HEK293 (cell line): ENCODE results near the gene LEFTY1.

Experiments
- BCL11B ChIP-seq: fragments of 450-650 bp; formaldehyde crosslinking; IDR thresholded peaks from 2 replicates; pipeline ENCODE4 v1.5.1; 2016; ENCODE audit warnings: low read depth, missing biosample characterization, missing genetic modification characterization
- CTCF ChIP-seq: fragments of 450-650 bp; formaldehyde crosslinking; IDR thresholded peaks from 2 replicates; pipeline ENCODE4 v1.5.1; 2016; ENCODE audit warnings: missing biosample characterization, missing genetic modification characterization
- REST ChIP-seq: fragments of 450-650 bp; formaldehyde crosslinking; IDR thresholded peaks from 2 replicates; pipeline ENCODE4 v1.5.1; 2016; ENCODE audit warnings: missing biosample characterization, missing genetic modification characterization
- SALL2 ChIP-seq: fragments of 450-650 bp; formaldehyde crosslinking; IDR thresholded peaks from 2 replicates; pipeline ENCODE4 v1.5.0; 2017; ENCODE audit warnings: missing biosample characterization, mild to moderate bottlenecking, missing genetic modification characterization, borderline replicate concordance
- SETDB1 ChIP-seq: IDR thresholded peaks from one replicate; pipeline ENCODE4 v1.6.1; 2017; ENCODE audit warnings: mild to moderate bottlenecking, low read length, moderate library complexity, mixed read lengths; ENCODE audit not compliant: insufficient read length
- TCF7L2 ChIP-seq: IDR thresholded peaks from 2 replicates; pipeline ENCODE4 v1.6.1; 2011; ENCODE audit warnings: low read depth, mild to moderate bottlenecking, inconsistent platforms, low read length, moderate library complexity, borderline replicate concordance
- ZBTB11 ChIP-seq: fragments of 450-650 bp; formaldehyde crosslinking; conservative IDR thresholded peaks from 2 replicates; pipeline ENCODE4 v1.5.1; 2016; ENCODE audit warnings: low read depth, missing biosample characterization, missing genetic modification characterization
- ZFP41 ChIP-seq: fragments of 450-650 bp; formaldehyde crosslinking; IDR thresholded peaks from 2 replicates; pipeline ENCODE4 v1.5.1; 2016; ENCODE audit warnings: missing biosample characterization, missing genetic modification characterization, borderline replicate concordance
- ZIC2 ChIP-seq: fragments of 450-650 bp; formaldehyde crosslinking; IDR thresholded peaks from 2 replicates; pipeline ENCODE4 v1.5.1; 2016; ENCODE audit warnings: missing biosample characterization, missing genetic modification characterization
- ZNF184 ChIP-seq: fragments of 450-650 bp; IDR thresholded peaks from 2 replicates; pipeline ENCODE4 v1.5.1; 2018; ENCODE audit warnings: missing biosample characterization, mild to moderate bottlenecking, missing genetic modification characterization
- ZNF274 ChIP-seq, 2 experiments: fragments of 200-500 bp in 1 of 2; fragments of 450-650 bp in 1 of 2; sonication (Bioruptor generic) in 1 of 2; formaldehyde crosslinking in 1 of 2; IDR thresholded peaks; 2 replicates each; pipeline versions ENCODE4 v1.5.1 to v1.6.1; 2014 to 2016; ENCODE audit warnings: borderline replicate concordance in 1 of 2, inconsistent platforms in 1 of 2, low read length in 1 of 2, missing biosample characterization in 1 of 2, missing genetic modification characterization in 1 of 2
- ZNF747 ChIP-seq: fragments of 450-650 bp; formaldehyde crosslinking; IDR thresholded peaks from 2 replicates; pipeline ENCODE4 v1.5.1; 2016; ENCODE audit warnings: missing biosample characterization, missing genetic modification characterization

GRCh38 chr1:225892307-225892706, 3.4 kb upstream of the LEFTY1 start:
- TF ChIP-seq TCF7L2: no peak
- TF ChIP-seq CTCF (tag by site-specific recombination): no peak
- TF ChIP-seq ZIC2 (tag by site-specific recombination): no peak
- TF ChIP-seq REST (tag by site-specific recombination): no peak
- TF ChIP-seq SALL2: no peak
- TF ChIP-seq BCL11B (tag by site-specific recombination): no peak
- TF ChIP-seq ZBTB11 (tag by site-specific recombination): no peak
- no peak for TF ChIP-seq ZFP41 (tag by site-specific recombination)
- TF ChIP-seq ZNF184 (tag by site-specific recombination): no peak
- TF ChIP-seq SETDB1: no peak
- TF ChIP-seq ZNF747 (tag by site-specific recombination): no peak
- no peak for TF ChIP-seq ZNF274 (IDR thresholded peaks at IDR 0.05; ENCODE audit: low read length)
- no peak for TF ChIP-seq ZNF274 (tag by site-specific recombination; IDR thresholded peaks at IDR 0.05; ENCODE audit: borderline replicate concordance)
